Muscle layer of colon (tissue), 2 donors: ENCODE data around the gene AKAP8L.

ENCODE experiments used
- H3K27ac ChIP-seq: one replicate; pipeline ENCODE4 v1.7.0; 2013; ENCODE audit warnings: low read depth, mild to moderate bottlenecking, low read length, moderate library complexity
- H3K27me3 ChIP-seq, 2 donors: one replicate each; pipeline ENCODE4 v1.7.0; 2013; ENCODE audit warnings: low read length in 2 of 2, mild to moderate bottlenecking in 2 of 2; ENCODE audit not compliant: insufficient read depth in 2 of 2, control insufficient read depth in 1 of 2
- H3K36me3 ChIP-seq: one replicate; pipeline ENCODE4 v1.7.0; 2013; ENCODE audit warnings: mild to moderate bottlenecking, low read length; ENCODE audit not compliant: insufficient read depth
- H3K4me1 ChIP-seq: one replicate; pipeline ENCODE4 v1.7.0; 2013; ENCODE audit warnings: mild to moderate bottlenecking, low read length; ENCODE audit not compliant: insufficient read depth
- H3K4me3 ChIP-seq, 2 donors: one replicate each; pipeline ENCODE4 v1.7.0; 2013; ENCODE audit warnings: low read length in 2 of 2, low read depth in 1 of 2, mild to moderate bottlenecking in 1 of 2, moderate library complexity in 1 of 2
- H3K9ac ChIP-seq: one replicate; pipeline ENCODE4 v1.7.0; 2013; ENCODE audit warnings: low read length
- H3K9me3 ChIP-seq: one replicate; pipeline ENCODE4 v1.7.0; 2013; ENCODE audit warnings: mild to moderate bottlenecking, low read length
- donor health status: abdominal sarcoma.
- donor health status: Adenocarcinoma of cecum.

The AKAP8L gene

GRCh38 chr19:15428956-15429824, 10.4 kb upstream of the AKAP8L start:
- H3K4me1 ChIP-seq, result peaks cover 23% of the 10 kb centered on the region
- peaks cover 19% of the 10 kb centered on the region for H3K36me3 ChIP-seq
- H3K9me3 ChIP-seq, result no peaks in the 10 kb centered on the region
- H3K4me3 ChIP-seq, result no peak overlapping the region
- no peak overlapping the region for H3K27ac ChIP-seq
- H3K9ac ChIP-seq, result no peak overlapping the region
- H3K27me3 ChIP-seq, result no peaks in the 10 kb centered on the region

- peaks cover 18% of the 10 kb centered on the region for H3K4me1 ChIP-seq
- no peak overlapping the region for H3K9ac ChIP-seq
- H3K36me3 ChIP-seq, result peaks cover 29% of the 10 kb centered on the region
Observed at GRCh38 chr19:15427991-15428471, 9.2 kb upstream of the AKAP8L start.

GRCh38 chr19:15427350-15427700, 8.5 kb upstream of the AKAP8L start:
- no peak overlapping the region for H3K27ac ChIP-seq
- no peaks in the 10 kb centered on the region for H3K9me3 ChIP-seq
- H3K36me3 ChIP-seq, result peaks cover 36% of the 10 kb centered on the region
- H3K4me3 ChIP-seq, result no peak overlapping the region
- peaks cover 18% of the 10 kb centered on the region for H3K4me1 ChIP-seq
- H3K27me3 ChIP-seq, result no peaks in the 10 kb centered on the region
- no peak overlapping the region for H3K9ac ChIP-seq

More at GRCh38 chr19:15427991-15428471, 9.2 kb upstream of the AKAP8L start:
- H3K9me3 ChIP-seq, result no peaks in the 10 kb centered on the region
- no peak overlapping the region for H3K4me3 ChIP-seq
- no peaks in the 10 kb centered on the region for H3K27me3 ChIP-seq
- no peak overlapping the region for H3K27ac ChIP-seq

GRCh38 chr19:15426485-15427349, 7.9 kb upstream of the AKAP8L start:
- Histone ChIP-seq H3K27ac (no peak overlapping the region), H3K9me3 (no peaks in the 10 kb centered on the region), H3K4me1 (peaks cover 16% of the 10 kb centered on the region), H3K9ac (no peak overlapping the region), H3K36me3 (peaks cover 37% of the 10 kb centered on the region), H3K27me3 (no peaks in the 10 kb centered on the region), H3K4me3 (no peak overlapping the region)

GRCh38 chr19:15425321-15425950, 6.6 kb upstream of the AKAP8L start:
- Histone ChIP-seq H3K9me3 (no peaks in the 10 kb centered on the region), H3K9ac (no peak overlapping the region), H3K4me3 (no peak overlapping the region), H3K36me3 (peaks cover 37% of the 10 kb centered on the region), H3K4me1 (peaks cover 3% of the 10 kb centered on the region), H3K27ac (no peak overlapping the region), H3K27me3 (no peaks in the 10 kb centered on the region)

GRCh38 chr19:15424692-15425272, 6.0 kb upstream of the AKAP8L start:
- Histone ChIP-seq H3K36me3 (peaks cover 37% of the 10 kb centered on the region), H3K4me3 (no peak overlapping the region), H3K9ac (no peak overlapping the region), H3K27me3 (no peaks in the 10 kb centered on the region), H3K4me1 (peaks cover 1% of the 10 kb centered on the region), H3K9me3 (no peaks in the 10 kb centered on the region), H3K27ac (no peak overlapping the region)

- Histone ChIP-seq H3K36me3 (peaks cover 37% of the 10 kb centered on the region), H3K27ac (no peak overlapping the region), H3K9me3 (no peaks in the 10 kb centered on the region), H3K4me1 (peaks cover 5% of the 10 kb centered on the region), H3K27me3 (no peaks in the 10 kb centered on the region), H3K9ac (no peak overlapping the region), H3K4me3 (no peak overlapping the region)
Observed at GRCh38 chr19:15424121-15424520, 5.3 kb upstream of the AKAP8L start.

- no peaks in the 10 kb centered on the region for H3K27me3 ChIP-seq
- no peak overlapping the region for H3K27ac ChIP-seq
Observed at GRCh38 chr19:15423130-15423529, 4.3 kb upstream of the AKAP8L start.

GRCh38 chr19:15422296-15423075, 3.7 kb upstream of the AKAP8L start:
- no peaks in the 10 kb centered on the region for H3K27me3 ChIP-seq
- H3K36me3 ChIP-seq, result peaks cover 37% of the 10 kb centered on the region
- no peak overlapping the region for H3K4me3 ChIP-seq
- no peak overlapping the region for H3K27ac ChIP-seq
- no peak overlapping the region for H3K9ac ChIP-seq
- H3K9me3 ChIP-seq, result no peaks in the 10 kb centered on the region
- H3K4me1 ChIP-seq, result peaks cover 11% of the 10 kb centered on the region

More at GRCh38 chr19:15423130-15423529, 4.3 kb upstream of the AKAP8L start:
- H3K4me3 ChIP-seq, result no peak overlapping the region
- H3K4me1 ChIP-seq, result peaks cover 5% of the 10 kb centered on the region
- no peak overlapping the region for H3K9ac ChIP-seq
- peaks cover 37% of the 10 kb centered on the region for H3K36me3 ChIP-seq
- H3K9me3 ChIP-seq, result no peaks in the 10 kb centered on the region

- H3K27me3 ChIP-seq, result no peaks in the 10 kb centered on the region
- no peaks in the 10 kb centered on the region for H3K9me3 ChIP-seq
- no peak overlapping the region for H3K27ac ChIP-seq
- H3K9ac ChIP-seq, result no peak overlapping the region
- H3K4me3 ChIP-seq, result no peak overlapping the region
- H3K36me3 ChIP-seq, result peaks cover 35% of the 10 kb centered on the region
- peaks cover 18% of the 10 kb centered on the region for H3K4me1 ChIP-seq
Observed at GRCh38 chr19:15421721-15422260, 3.0 kb upstream of the AKAP8L start.
